HG03571 (cell line): ENCODE results near the gene FYN.

Experiments used
- ATAC-seq: cut with Tn5 transposase; IDR thresholded peaks from one replicate; pipeline ENCODE4 v1.9.1; 2021; ENCODE audit not compliant: unreplicated experiment

The FYN gene

DNA sequence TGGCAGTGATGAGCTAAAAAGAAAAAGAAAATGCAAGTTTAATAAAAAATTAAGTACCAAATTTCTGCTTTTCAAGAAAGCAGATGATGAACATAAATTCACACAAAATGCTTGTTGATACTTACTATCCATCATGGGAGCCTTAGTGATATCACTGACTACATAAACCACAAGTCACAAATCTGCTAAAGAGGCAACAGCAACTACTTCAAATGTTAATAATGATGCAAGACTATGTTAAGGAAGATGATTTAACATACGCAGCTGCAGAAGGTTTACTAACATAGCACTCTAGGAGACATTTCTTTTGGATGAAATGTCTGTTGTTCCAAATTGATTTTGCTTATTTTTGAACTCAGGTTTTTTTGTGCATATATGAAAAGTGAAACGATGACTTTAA is 18.6 kb downstream of the FYN start:
- ATAC-seq, result no peak

DNA sequence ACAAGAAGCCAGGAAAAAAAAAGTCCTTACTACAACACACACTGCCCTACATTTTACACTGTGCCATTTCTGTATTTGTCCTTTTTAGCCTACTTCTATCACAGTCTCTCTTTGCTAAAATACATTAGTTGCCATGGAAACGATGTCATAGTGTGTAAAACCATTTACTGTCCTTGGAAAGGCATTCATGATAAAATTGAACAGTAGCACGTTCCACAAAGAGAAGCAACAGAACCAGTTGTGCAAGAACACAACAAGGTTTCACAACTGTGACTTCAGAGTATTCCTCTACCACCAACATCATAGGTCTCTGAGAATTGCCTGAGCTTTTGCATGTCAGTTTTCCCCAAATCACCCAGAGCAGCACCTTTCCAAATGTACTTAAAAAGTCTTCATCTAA is 20.5 kb downstream of the FYN start:
- ATAC-seq, result no peak

DNA sequence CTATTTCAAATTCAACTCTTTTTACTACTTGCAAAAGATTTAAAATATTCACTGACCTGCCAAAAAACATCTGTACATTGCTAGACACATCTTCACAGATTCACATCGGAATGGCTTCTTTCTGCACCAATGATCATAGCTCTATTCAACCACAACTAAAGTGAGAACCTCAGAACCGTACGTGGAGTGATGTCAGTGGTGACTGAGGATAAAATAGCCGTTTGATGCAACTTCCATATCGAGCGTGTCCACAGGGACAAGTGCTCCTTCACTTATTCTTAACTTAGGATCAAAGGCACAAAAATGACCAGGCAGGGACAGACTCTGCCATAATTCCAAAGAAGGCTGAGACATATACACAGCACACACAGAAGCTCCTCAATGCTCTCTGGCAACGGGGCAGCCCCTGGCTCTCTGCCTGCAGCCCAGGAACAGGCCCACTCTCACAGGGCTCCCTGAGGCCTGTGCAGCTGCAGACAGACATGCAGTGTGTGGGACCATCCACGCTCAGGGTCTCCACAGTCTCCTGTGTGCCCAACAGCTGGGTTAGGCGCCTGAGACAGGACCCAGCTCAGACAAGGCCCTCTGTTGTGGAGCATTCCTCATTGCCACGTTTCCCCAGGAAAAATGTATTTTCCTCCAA is 22.8 kb downstream of the FYN start:
- peak; percentile 45 for ATAC-seq

DNA sequence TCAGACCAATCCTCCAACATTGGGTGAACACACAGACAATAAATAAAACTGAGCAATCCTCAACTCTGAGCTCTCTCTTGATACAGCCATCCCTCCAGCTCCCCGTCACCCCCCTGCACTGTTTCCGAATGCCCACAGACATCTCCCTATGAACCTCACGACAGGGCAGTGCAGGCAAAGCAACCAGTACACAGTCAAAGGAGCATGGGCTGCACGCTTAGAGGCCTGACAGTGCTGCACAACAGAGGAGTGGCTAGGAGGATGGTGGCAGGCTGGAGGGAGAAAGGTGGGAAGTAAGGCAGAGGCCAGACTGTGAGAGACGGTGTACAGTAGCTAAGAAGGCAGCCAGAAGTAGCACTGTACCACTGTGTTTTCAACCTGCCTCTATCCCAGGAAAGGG is 24.0 kb downstream of the FYN start:
- no peak for ATAC-seq

DNA sequence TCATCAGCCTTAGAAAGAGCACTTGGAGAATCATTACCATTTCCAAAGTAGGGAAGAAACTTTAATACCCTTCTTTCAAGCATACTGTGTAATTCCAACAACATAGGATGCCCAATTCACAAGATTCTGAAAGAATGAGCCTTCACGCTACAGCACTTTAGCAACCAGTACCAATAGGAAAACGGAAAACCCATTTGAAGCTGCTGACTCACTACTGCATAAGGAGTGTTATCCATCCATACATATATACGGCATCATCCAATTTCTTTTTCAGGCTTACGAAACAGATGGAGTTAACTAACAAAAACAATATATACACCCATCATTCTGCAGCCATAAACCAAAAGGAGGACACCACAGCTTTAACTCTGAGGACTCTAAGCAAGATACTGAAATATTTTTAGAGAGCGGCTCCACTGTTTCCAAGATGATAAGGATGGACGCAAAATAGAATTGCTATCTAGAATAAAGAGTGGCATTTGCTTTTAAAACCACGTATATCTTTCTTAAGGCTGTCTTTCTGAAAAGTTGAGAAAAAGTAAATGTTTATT is 24.9 kb downstream of the FYN start:
- no peak for ATAC-seq

DNA sequence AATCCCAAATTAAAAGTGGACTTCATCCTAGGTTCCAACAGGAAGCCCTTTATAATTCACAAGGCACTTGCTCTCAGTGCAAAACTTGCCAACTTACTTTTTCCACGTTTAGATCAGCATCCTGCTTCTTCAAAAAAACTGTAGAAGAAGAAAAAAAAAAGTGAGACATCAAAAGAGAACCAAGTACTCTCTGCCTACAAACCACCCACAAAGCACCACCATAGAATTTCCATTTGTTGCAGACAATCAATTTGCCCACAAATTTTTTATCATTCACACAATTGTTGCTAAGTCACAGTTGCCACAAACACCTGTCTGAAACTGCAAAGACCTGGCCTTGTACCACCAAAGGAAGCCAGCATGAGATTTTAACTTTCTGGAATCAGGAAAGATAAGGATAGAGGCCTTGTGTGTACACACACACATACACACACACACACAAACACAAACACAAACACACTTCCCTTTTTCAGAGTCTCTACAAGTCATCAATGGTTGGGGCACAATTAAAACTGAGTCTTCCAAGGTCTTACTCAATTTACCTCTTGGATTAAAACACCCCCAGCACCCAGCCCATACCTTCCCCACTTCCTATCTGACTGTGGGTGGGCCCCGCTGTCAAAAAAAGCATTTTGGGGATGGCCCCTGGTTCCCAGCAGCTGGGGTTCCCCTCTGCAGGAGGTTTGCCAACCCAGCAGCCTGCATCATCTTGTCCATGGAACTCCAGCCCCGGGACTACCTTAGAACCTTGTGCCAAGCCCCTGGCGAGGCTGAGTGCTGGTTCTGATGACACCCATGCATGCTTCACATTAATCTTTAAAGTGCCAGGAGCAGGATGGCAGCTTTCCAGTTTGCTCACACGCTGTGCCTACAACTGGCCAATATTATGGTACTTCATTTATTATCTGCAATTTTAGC is 26.5 kb downstream of the FYN start:
- ATAC-seq, result no peak

DNA sequence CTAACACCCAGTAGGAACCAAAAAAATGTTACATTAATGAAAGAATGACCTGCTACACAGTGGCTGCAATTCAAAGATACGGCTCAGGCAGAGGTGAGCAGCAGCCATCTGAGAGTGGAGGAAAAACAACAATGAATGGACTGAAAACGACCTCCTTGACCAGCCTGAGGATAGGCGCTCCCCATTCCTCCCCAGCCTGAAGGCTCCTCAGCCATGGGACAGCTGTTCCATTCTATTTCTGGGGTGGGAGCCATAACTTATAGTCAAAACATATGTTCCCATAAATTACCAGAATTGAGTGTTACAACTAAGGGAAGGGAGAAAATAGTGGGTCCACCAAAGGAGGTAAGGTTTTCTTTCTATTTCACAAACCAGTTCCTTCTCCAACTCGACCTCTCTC is 27.2 kb downstream of the FYN start:
- no peak for ATAC-seq

DNA sequence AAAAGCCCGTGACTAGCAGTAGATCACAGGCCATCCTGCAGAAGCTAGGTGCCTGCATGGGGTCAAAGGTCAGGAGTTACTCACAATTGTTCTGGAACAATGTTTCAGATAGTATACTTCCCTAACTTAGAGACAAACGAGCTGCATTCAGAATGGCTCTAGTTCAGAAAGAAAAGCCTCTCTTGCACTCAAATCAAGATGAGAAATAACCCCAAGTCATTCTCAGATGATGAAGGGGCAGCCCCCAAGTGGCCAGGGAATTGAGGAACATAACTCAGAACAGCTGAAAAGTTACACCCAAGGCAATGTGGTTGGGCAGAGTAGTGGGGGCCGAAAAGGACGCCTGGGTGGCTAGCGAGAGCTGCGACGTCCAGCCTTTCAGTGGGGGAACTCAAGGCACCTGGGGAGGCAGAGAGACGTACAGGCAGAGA is 27.8 kb downstream of the FYN start:
- ATAC-seq, result peak; percentile 49

DNA sequence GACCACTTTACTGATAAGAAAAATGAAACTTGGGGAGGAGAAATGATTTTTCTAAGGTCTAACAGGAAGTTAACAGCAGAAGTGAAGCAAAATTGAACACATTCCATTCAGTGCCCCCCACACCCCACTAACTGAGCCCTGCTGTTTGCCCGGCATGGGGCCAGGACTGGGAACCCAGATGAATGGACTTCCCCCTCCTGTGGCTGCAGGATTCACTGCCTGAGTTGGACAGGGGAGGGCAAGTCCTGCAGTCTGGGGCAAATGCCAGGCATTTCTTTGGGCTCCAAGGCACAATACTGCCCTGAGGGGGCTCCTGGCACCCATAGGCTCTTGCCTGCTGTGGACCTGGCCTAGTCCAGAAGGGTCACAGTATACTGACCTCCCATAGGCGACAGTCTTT is 28.3 kb downstream of the FYN start:
- peak; percentile 19 for ATAC-seq

DNA sequence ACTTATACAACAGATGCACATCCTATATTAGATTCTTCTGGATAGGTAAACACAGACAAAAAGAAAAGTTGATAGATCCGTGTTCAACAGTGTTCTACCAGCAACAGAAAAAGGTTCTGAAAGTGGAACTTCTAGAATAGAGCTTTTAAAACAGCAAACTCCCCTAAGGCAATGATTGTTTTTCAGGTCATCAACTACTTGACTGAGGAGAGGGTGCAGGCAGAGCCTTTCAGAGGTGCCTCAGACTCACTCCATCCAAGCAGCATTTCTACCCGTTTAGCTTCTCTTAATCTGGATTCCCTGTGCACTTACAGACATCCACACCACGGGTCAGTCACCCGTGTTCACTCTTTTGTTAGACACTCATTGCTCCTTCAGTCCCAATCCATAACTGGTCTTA is 28.9 kb downstream of the FYN start:
- peak; percentile 44 for ATAC-seq

DNA sequence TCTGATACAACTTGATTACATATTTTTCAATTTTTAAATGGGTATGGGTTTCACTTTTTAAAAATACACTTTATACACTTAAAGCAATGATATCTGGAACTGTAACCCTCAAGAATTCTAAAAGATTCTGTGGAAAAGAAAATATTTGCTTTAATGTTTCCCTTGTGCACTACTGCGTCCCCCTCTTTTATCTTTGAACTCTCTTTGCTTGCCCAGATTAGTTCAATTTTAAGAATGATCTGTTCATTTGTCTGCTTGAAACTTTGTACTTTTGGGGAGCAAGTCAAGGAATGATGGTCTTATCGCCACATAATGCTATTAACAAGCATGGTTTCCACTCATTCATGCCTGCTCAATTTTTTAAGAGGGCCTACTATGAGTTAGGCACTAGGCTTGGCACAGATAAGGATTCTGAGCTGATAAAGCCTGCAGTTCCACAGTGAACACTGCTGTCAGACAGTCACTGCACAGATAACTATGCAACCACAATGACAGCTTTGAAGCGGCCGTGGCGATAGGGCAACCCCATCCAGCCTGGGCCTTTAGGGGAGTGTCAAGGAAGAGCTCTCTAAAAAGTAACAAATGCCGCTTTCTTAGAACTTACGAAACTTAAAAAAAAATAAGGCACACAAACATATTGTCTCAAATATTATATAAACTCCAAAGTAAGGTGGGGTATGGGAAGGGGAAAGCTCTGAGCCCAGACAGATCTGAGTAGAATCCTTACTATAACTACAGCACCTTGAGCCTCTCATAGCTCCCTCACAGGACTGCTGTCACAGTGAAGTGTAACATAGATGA is 29.7 kb downstream of the FYN start:
- ATAC-seq, result no peak

DNA sequence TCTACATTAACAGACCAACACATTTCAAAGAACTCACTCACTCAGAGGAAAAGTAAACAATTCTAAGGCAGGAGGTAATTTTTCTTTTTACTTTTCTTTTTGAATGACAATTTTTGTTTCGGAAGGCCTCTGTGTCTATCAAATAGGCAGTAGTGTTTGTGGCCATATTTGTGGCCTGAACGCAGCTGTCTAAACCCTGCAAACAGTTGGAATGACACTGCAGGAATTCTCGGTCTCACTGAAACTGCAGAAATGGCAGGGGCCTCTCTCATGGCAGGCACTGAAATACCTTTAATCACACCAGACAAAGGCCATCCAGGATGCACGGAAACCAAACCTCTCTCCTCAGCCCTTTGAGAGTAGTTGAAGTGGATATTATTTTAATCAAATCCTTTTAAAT is 30.4 kb downstream of the FYN start:
- no peak for ATAC-seq

DNA sequence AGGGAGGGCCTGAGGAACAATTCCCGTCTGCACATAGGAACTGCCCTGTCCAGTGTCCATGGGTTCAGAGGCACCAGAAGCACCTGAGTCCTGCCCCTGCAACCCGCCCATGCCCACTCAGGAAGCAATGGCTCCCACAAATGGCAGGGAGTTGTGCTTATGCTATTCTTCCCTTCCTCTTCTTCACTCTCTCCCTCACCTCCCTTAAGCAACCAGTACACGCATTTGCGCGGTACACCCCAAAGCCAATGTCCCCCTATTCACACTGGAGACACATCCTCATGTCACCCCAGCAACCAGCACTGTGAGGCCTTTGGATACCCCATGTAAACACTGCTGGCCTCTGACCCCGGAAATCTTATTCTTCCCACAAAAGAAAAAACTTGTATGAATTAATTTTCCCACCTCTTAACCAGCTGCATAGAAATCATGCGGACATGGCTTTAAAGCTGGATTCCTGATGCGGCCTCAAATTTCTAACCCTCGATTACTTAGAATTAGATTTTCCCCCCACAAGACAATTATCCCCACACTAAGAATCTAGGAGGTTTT is 30.9 kb downstream of the FYN start:
- no peak for ATAC-seq

DNA sequence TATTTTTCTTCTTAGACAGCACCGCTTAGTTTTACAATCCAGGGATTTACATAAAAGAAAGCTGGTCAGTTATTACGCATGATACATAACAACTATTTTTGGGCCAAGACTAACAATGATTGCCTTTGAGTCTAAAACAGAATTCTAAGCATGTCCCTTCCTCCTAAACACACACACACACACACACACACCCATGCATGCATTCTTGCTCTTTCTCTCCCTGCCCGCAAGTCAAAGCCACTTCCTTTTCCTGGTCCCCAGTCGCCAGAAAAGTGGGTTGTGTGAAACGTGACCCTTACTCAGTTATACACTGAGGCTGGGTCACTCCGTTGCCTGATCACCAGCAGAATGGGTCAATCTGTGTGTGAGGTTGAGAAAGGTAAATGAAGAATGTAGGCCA is 31.4 kb downstream of the FYN start:
- ATAC-seq, result no peak

DNA sequence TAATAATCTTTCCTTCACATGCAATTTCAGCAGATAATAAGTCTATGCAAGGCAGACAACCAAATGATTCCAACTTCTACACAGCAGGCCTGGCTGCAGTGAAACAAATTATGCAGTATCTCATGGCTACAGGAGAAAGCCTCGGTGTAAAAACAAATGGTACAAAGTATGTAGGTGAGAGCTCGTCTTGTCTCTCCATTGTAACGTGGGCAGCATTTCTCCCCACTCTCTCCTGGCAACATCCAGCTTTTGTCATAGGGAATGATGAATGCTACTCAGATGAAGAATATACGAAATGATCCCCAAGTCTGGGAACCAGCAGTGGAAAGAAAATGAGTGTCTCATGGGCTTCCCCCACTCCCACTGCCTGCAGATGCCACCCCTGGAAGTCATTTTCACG is 32.4 kb downstream of the FYN start:
- no peak for ATAC-seq

DNA sequence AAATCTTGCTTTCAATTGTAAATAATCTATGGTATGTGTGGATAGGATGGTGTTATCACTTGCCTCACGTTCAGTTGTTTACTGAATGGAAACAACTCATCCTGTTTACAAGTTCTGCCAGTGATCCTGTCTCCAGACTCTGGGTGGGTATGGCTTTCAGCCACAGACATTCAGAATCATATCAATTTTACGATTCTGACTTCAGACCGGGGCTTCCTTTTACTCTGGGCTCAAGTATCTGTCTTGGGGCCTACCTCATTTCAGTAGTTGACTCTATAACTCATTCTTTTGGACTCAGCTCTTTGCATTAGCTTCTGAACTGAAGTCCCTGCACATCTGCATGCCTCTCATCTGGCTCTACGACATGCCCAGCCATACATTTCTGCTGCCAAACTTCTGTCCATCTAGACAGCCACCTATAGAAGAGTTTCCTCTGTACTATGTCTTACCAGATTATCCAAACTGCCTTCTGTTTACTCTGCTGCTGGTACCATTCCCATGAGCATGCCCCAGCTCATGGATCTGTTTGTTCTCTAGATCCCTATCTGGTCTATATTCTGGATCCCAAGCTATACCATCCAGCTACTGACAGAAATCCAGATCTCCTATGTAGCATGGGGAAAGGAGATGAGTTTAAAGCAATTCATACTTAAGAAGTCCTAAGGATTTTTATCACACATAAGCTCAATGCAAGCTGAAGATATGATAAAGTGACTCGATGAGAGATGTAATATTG is 34.3 kb downstream of the FYN start:
- ATAC-seq, result no peak

DNA sequence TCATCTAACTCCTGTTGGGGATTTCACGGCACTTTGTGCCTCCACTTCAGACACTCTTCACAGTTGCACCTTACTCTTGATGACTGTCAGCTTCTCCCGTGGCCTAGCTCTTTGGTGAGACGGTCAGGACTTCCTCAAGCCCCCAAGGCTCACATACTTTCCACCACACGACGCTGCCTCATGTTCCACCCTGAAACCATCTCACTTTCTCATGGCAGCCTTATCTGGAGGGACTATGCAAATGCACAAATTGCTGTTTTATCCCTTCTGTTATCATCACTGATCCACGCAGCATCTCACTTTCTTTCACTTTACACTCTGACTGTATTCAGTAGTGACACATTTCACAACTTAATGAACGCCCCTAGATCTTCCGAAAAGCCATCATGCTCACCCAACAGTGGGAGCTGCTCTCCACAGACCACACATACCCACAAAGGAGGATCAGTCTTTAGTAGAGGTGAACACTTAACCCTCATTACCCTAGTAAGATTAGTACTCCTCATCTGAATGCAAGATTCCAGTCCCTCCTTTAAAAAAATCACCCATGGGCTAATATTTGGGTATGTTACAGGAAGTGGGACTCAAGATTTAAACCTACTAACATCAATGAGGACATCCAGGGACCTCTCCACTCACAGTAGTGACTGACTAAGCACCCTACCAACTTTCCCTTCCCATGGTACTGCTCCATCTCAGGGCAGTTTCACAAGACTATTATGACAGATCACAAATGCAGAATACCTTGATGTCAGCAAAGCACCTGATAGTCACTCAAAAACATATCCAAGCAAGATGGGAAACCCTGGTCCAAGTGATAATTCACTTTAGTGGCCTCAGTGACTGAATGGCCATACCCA is 35.4 kb downstream of the FYN start:
- ATAC-seq, result peak; percentile 53

DNA sequence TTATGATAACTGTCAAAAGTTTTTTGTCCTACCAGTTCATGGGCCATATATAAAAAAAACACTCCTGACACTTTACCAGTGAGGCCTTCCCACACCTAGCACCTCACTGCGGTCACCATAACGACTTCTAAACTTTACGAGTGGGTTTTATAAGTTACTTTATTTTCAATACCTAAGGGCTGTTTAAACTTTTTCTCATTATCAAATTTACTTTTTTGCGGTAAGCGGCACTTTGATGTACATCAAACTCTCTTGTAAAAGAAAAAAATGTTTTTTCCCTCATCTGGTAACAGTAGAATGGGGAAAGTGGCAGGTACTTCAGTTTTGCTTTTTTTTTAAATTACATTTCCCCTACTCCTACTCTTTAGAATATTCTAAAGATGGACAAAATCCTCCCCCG is 36.2 kb downstream of the FYN start:
- ATAC-seq, result no peak

DNA sequence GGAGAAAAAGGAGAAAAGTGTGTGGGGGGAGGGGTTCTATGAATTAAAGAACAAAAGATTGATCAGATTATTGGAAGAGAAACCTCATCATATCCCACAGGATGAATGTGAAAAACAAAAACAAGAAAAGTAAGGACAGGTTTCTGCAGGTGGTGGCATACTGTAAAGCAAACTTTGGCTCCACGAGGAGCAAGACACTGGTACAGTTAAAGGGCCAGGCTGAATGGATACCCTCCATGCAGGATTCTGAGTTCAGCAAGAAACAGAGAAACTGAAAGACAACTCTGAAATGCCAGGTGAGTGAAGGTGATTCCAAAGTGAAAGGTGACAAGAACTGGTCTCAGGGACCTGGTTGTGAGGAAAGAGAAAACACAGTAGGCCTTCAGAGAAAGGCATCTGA is 37.4 kb downstream of the FYN start:
- ATAC-seq, result no peak
